Measurements from ENCODE around the gene DHRSX. TPM values are rescaled to one million over a fixed set of nuclear protein-coding genes. Genes with fewer than 3 reads are reported as not detected.

Gene DHRSX
- total RNA-seq, 1 donor from 2014 or later: 30.4 TPM

GRCh38 chrX:2489446-2490445 is 11.0 kb downstream of the DHRSX start:
- no peak overlapping the region for H2AFZ ChIP-seq (ENCODE audit: low read depth, low read length)
- FAIRE-seq: no peak
- Mint-ChIP-seq H3K9me3 (ENCODE audit: unreplicated experiment) (peaks cover 2% of the 10 kb centered on the region), H3K4me3 (ENCODE audit: unreplicated experiment) (no peak overlapping the region), H3K36me3 (ENCODE audit: low read depth, unreplicated experiment) (peaks cover 28% of the 10 kb centered on the region), H3K4me1 (ENCODE audit: low read depth, unreplicated experiment) (no peaks in the 10 kb centered on the region), H3K27ac (ENCODE audit: unreplicated experiment) (no peak overlapping the region), H3K27me3 (ENCODE audit: low read depth, unreplicated experiment) (no peaks in the 10 kb centered on the region)
- TF ChIP-seq CTCF (IDR thresholded peaks at IDR 0.05; ENCODE audit: insufficient read depth, low read depth, low read length) (no peak), EZH2 (IDR thresholded peaks at IDR 0.05; ENCODE audit: insufficient read depth, low read length) (no peak)
- H4K20me1 ChIP-seq (ENCODE audit: insufficient read depth, low read length): peaks cover 27% of the 10 kb centered on the region
- no peak overlapping the region for H3K4me2 ChIP-seq (ENCODE audit: low read length)
- peaks cover 6% of the 10 kb centered on the region for H3K4me1 ChIP-seq (ENCODE audit: insufficient read depth, low read length)
- H3K4me3 ChIP-seq (ENCODE audit: insufficient read depth, low read depth, low read length): no peak overlapping the region
- no peaks in the 10 kb centered on the region for H3K9me3 ChIP-seq (ENCODE audit: insufficient read depth, low read depth, low read length)
- H3K27me3 ChIP-seq (ENCODE audit: insufficient read depth, low read length): no peaks in the 10 kb centered on the region
- no peak for DNase-seq (ENCODE audit: low read depth)
- H3K36me3 ChIP-seq (ENCODE audit: insufficient read depth, low read length): peaks cover 14% of the 10 kb centered on the region
- H3K9ac ChIP-seq (ENCODE audit: low read length): no peak overlapping the region
- peaks cover 78% of the 10 kb centered on the region for H3K79me2 ChIP-seq (ENCODE audit: insufficient read depth, low read length)
- no peak overlapping the region for H3K27ac ChIP-seq (ENCODE audit: low read depth, low read length)

GRCh38 chrX:2488621-2489285 is 12.0 kb downstream of the DHRSX start:
- no peak overlapping the region for H3K4me3 Mint-ChIP-seq (ENCODE audit: unreplicated experiment)
- DNase-seq (ENCODE audit: low read depth): no peak
- Histone ChIP-seq H3K36me3 (ENCODE audit: insufficient read depth, low read length) (peaks cover 14% of the 10 kb centered on the region), H3K27me3 (ENCODE audit: insufficient read depth, low read length) (no peaks in the 10 kb centered on the region), H3K4me2 (ENCODE audit: low read length) (no peak overlapping the region), H3K4me1 (ENCODE audit: insufficient read depth, low read length) (peaks cover 16% of the 10 kb centered on the region), H3K9ac (ENCODE audit: low read length) (no peak overlapping the region), H2AFZ (ENCODE audit: low read depth, low read length) (no peak overlapping the region), H4K20me1 (ENCODE audit: insufficient read depth, low read length) (peaks cover 27% of the 10 kb centered on the region), H3K4me3 (ENCODE audit: insufficient read depth, low read depth, low read length) (no peak overlapping the region), H3K27ac (ENCODE audit: low read depth, low read length) (no peak overlapping the region), H3K9me3 (ENCODE audit: insufficient read depth, low read depth, low read length) (no peaks in the 10 kb centered on the region), H3K79me2 (ENCODE audit: insufficient read depth, low read length) (peaks cover 74% of the 10 kb centered on the region)
- peaks cover 2% of the 10 kb centered on the region for H3K9me3 Mint-ChIP-seq (ENCODE audit: unreplicated experiment)
- peaks cover under 1% of the 10 kb centered on the region for H3K4me1 Mint-ChIP-seq (ENCODE audit: low read depth, unreplicated experiment)
- TF ChIP-seq CTCF (IDR thresholded peaks at IDR 0.05; ENCODE audit: insufficient read depth, low read depth, low read length) (no peak), EZH2 (IDR thresholded peaks at IDR 0.05; ENCODE audit: insufficient read depth, low read length) (no peak)
- FAIRE-seq: no peak
- H3K27me3 Mint-ChIP-seq (ENCODE audit: low read depth, unreplicated experiment): no peaks in the 10 kb centered on the region
- no peak overlapping the region for H3K27ac Mint-ChIP-seq (ENCODE audit: unreplicated experiment)
- H3K36me3 Mint-ChIP-seq (ENCODE audit: low read depth, unreplicated experiment): peaks cover 28% of the 10 kb centered on the region
